Skin of body (tissue), 2 donors: Measurements from ENCODE around the gene SATB2. TPM values are rescaled to one million over a fixed set of nuclear protein-coding genes. Genes with fewer than 3 reads are reported as not detected.

ENCODE experiments used
- DNase-seq: peaks from one replicate; lab custom pipeline; 2025; lab: John Stamatoyannopoulos, UW
- total RNA-seq: library from RNA; depleted of rRNA; stranded (reverse); fragments of >200 nt; gene quantifications from one replicate; pipeline ENCODE4 v1.2.3, GENCODE V29; 2014

The SATB2 gene
- total RNA-seq, 1 donor from 2014 or later = 6.0 TPM

DNA sequence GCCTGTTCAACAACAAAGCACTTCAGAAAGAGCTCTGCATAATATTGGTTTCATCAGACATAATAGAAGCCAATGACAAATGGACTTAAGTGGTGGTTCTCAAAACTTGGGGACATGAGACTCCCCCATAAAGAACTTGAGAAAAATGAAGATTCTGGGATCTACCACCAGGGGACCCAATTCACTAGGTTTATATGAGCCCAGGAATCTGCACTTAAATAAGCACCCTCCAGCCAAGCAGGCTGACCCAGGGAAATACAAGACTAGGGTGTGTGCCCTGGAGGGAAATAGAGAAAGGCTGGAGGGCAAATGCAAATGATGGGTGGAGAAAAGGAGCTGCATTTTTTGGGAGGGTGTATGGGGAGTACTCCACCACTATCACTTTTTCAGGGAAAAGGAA, 52.5 kb downstream of the SATB2 start:
- no peak for DNase-seq

DNA sequence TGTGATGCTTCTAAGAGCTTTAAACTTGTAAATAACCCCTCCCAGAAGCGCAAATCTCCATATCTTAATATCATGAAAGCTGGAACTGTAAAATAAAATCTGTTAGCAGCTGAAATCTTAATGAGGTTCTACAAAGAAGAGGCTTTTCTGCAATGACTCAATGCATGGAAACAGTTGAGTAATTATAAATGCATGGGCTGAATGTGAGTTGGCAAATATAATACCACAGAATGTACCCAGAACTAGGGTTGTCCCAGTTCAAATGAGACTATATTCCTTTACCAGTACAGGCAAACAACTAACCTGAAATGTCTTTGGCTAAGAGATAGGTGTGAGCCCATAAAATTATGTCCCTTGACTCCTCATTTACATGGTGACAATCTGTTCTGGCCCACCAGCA, 52.9 kb downstream of the SATB2 start:
- DNase-seq = no peak

DNA sequence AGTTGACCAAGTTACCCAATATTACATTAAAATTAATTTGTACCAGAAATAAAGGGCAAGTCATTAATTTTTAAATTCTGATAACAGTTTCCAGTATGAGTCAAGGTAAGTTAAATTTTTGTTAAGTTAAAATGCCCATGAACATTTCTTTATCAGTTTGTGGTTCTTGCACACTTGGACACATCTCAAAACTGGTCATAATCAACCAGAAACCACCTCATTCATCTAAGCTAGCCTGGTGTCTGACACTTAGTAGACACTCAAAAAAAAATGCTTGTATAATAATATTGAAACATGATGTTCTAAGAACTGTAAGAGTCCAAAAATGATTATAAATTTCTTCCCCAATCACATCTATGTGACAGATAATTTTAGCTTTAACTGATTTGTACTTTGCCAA, 62.4 kb downstream of the SATB2 start:
- no peak for DNase-seq

DNA sequence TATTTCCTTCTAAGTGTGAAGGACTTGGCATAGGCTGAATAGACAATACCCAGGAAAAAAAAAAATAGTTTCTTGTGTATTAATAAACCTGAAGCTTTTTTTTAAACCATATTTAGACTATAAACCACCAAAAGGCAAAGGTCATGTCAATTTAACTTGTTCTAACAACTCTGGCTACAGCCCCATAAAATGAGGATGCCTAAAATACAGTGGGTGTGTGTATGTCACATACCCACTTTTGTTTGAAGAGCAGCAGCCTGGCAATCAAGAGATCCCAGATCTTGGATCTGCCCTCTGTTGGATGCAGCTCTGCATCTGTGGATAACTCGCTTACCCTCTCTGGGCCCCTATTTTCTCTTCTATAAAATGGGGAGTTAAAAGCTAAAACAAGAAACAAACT, 65.4 kb downstream of the SATB2 start:
- no peak for DNase-seq

DNA sequence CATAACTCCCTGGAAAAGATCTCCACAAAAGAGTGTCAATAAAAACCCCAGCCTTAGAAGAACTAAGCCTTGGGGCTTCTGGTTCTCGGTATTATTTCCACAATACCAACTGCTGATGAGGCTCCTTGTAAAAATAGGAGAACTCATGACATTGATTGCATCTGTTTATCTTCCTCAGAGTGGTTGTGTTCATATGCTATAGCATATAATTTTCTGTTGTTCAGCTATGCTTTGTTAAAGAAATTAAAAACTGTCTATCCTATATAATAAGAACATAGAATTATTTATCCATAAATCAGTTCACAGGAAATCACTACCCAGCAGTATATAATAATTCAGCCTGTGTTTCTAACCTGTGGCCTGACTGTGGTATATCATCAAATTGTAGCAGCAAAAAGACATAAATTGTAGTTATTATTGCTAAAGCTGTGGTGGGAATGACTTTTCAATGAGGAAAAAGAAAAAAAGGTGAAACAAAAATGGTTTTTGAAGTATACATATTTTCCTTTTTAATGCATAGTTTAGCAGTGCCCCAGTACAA, 68.9 kb downstream of the SATB2 start:
- no peak for DNase-seq

DNA sequence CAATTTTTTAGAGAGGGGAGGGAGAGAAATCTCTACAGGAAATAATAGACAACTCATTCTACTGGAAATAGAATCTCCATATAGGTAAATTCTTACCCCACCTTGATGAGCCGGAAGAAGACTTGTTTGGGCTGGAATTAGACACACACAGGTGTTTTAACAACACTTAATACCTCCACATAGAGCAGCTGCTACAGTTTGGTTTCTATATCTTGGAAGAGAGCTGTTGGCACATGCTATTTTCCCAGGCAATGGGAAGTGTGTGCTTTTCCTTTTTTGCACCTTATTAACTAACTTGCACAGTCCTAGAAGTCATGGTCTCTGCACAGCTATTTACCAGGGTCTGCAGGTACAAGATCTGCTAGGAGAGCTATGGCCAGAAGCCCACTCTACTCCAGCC, 73.7 kb downstream of the SATB2 start:
- no peak for DNase-seq

DNA sequence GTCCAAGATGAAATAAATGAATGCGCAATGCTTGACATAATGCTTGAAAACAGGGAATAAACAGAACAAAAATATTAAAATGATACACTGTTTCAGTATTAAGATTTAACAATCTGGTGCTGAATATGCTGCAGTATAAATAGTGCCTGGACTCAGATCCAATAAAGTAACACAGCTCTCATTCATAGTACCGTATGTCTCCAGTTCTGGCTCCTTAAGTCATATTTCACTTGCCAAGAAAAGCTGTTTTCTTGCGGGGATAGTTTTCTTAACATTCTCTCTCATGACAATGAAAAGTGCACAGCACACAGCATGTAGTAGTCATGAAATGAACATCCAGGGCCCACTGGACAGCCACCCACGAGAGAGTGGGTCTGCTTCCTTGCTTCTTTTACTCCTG, 74.7 kb downstream of the SATB2 start:
- no peak for DNase-seq

DNA sequence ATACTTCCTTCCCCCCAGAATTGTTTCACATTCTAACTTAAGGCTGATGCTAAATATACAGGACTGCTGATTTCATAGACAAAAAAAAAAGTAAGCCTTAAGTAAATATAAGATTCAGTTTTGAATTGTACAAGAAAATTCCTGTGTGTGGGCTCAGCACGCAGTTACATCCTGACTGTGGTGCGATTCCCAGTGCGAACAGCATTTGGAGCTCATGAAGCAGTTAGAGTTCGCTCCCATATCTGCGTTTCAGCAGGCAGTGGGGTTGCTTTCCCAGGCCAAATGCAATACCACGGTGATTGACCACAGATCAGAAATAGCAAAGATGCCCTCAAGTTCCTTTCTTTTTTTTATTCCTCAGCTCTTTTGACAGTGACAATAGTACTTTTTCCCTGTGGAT, 75.6 kb downstream of the SATB2 start:
- DNase-seq = no peak

DNA sequence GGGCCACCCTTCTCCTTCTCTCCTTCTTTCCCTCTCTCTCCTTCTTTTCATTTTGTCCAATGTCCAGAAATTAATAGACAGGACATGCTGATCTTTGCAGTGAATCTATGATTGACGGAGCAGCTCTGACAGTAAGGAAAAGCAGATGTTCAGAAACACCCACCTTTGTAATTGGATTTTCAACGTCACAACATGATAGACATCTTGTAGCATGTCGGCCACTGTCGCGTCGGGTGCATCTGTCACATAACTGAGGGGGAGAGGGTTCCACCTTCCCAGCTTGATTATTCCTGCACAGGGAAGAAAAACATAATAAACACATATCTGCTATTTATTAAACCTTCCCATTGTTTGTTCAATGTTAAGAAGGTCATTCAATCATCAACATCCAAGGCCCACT, 76.2 kb downstream of the SATB2 start:
- no peak for DNase-seq

DNA sequence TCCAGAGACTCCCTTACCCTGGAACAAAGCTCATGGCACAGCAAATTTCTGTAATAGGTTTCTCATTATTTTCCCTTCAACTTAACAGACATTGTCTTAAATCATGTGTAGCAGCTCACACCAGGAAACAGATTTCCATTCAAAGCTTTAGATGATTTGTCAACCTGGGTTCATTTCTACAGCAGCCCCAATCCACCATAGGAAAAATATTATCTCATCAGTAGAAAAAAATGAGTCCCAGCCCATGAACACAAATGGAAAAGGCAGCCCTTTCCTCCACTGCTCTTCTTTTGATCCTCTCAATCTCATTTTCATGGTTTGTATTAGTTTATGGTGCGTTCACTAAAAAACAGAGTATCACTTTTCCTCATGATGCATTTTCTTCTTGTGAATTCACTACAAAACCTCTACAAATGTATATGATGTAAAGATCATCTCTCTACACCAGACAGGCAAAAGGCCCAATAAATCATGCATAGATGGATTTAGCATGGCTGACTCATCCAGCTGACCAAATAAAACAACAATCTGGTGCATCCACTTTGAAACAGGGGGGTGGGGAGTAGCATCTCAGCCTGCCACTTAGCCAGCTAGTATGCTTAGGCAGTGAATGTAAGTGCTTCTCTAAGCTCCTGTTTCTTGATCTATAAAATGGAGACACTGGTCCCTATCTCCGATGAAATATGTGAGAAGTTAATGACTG, 78.6 kb downstream of the SATB2 start:
- no peak for DNase-seq

DNA sequence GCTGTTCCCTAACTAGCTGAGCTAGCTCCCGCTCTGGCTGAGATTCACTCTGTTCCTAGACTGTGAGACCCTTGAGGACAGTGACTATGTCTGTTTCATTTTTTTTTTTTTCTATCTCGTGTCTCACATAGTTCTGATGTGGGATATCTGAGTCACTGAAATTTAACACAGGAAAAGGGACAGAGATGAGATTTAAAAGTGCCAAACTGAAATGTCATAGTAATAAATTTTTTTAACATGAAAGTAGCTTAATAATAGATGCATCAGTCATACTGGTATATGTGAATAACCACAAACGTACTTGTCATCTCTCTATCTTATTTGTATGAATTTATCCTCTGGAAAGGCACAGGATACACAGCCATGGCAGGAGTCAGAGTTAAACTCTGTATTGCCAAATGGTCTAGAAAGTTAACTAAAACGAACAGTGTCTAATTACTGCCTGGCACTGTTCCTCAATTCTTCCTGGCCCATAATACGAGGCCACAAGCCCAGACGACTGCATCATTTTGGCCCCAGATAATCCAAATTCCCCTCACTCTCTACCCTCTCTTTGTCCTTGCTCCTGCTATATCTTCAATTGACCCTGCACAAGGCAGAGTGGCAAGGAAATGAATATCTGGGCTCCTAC, 87.5 kb downstream of the SATB2 start:
- no peak for DNase-seq

DNA sequence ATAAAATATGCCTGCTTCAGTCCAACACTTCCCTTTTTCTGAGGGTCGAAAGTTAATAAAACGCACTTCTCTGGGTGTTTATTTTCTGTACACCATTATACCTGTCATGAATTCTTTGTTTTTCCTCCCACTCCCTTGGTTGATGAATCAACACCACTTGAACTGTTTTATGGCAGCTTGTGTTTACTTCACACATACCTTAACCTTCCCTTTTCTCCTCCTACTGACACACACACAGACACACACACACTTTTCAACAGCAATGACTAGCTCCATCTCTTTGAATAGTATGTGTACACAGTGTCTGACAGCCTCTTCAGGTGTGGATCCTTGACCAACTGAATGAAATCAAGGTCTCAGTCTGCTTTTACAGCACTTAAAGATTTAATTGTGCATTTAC, 91.3 kb downstream of the SATB2 start:
- no peak for DNase-seq

DNA sequence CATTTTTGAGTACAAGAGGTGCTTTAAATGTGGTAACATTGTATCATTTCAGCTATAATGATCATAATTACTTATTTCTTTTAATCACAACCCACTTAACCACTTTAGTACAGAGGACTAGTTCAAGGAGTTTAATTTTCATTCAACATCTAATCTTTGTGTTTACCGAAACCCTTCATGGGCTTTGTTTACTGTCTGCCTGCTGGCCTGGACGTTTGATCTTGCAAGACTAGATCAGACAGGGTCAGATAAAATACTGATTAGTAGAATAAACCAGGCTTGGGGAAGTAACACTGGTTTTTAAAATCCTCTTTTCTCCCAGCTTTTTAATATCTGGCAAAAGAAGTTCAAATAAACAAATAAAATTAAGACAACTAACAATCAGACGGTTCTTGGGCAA, 93.6 kb downstream of the SATB2 start:
- no peak for DNase-seq

DNA sequence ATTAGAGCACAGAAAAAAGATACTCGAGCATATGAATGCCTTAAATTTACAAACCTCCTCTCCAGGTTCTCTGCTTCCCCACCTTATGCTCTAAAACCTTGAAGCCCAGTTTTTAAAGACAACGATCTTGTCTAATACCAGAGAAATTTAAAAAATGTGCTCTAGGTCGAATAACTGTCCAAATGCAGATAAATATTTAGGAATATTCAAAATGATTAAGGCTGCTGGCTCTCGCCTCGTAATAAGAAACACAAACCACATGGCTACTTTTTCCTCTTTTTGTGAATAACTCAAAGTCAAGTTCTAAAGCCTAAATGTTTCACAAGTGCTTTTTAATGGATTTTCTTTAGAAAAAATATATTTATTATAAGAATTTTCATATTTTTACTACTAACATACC, 101.3 kb downstream of the SATB2 start:
- no peak for DNase-seq

DNA sequence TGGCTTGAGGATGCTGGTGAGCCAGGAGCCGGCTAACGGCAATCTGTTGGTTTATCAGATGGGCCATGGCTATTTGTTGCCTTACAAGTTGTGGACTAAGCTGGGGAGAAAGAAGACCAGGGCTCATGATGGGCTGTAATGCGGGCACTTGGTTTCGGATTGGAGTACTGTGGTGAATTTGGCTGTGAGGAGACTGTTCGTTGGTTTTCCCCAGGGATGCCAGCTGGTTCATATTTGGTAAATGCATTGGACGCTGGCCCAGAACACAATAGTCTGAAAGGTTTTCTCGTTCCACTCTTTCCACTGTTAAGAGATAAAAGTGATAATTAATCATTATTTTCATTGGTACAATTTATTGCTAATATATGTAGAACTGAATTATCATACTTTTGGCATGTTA, 108.9 kb downstream of the SATB2 start:
- no peak for DNase-seq

DNA sequence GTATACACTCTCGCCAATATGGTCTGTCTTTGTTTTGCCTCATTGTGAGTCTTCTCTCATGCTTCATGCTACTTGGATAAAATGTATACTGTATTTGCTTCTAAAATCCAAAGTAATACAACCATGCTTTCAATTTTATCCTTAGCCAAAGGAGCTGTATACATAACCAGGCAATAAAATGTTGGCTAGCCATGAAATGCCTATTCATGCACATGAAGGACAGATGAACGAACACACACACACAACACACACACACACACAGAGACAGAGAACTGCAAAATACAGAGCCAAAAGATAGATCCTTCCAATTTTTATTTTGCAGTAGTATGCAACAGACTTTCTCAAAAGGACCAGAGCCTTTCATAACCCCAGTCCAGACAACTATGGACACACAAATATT, 113.7 kb downstream of the SATB2 start:
- no peak for DNase-seq

DNA sequence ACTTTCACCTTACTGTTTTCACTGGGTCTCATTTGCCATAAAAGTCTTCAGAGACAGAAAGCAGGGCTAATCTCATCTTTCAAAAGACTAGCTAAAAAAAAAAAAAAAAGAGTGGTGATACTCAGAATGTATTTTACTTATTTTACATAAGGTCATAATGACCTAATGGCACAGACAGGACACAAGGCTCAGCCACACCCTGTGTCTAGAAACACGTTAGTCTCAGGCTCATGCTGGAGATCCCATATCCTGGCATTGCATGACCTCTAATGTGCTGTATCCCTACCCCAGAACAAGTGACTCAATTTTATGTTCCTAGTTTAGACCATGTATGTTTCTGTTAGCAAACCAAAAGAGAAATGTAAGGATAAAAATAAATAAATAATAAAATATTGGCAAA, 115.4 kb downstream of the SATB2 start:
- DNase-seq = no peak

DNA sequence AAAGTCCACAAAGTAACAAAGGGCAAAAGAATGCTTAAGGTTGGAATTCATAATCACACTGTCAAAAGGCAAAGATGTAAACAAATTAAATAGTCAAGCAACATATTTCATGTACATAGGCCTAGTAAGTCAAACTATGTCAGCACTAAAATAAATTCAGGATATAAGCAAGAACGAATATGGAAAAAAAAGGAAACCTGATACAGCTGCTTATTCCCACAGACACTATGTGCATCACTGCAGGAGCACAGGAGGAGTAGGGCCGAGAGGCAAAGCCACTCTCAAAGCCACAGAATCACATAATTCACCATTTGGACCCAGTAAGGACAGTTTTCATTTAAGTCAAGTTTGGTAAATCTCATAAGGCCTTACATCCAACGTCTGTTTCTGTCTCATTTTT, 116.6 kb downstream of the SATB2 start:
- DNase-seq = no peak

DNA sequence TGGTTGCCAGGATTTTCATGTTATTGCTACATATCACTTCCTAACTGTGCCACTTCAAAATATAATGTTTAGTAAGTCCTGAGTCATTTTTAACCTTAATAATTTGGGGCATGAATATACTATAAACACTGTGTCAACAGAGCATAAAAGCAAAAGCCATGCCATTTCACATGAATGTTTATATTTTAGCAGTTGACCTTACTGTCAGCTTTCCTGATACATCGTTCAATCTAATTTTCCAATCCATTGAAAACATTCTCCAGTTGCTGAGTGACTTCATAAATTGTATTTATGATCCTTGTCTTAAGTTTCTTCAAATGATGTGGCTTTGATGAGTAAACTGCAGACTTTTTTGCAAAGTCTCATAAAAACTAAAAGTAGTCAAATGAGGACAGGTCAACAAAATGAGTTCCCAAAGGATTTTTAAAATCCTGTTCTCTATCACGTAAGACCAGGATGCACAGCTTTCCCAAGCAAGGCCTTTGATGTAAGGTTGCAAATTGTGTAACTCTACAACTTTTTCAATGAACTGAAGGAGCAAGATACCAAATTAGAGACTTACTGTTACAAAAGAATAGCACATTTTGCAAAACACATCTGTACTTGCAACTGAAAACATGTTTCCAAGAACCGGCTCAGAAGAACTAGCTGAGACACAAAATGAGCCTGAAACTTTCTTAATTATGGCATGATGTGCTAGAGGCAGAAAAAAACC, 117.7 kb downstream of the SATB2 start:
- peak; percentile 5 for DNase-seq

DNA sequence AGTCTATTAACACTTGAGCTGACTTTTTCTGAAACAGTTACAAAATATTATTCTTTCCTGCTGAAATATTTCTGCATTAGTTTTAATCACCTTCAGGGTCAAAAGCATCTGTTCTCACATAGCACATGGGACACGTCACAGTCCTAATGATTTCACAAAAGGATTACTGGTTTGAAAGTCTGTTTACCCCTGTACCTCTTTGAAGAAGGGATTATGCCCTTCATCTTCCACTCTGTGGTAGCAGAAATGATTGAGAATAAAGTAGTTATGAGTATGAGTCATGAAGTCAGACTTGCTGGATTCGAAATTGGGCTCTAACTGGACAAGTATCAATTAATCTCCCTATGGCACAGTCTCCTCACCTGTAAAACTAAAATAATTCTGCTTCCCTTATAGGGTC, 121.2 kb downstream of the SATB2 start:
- no peak for DNase-seq

DNA sequence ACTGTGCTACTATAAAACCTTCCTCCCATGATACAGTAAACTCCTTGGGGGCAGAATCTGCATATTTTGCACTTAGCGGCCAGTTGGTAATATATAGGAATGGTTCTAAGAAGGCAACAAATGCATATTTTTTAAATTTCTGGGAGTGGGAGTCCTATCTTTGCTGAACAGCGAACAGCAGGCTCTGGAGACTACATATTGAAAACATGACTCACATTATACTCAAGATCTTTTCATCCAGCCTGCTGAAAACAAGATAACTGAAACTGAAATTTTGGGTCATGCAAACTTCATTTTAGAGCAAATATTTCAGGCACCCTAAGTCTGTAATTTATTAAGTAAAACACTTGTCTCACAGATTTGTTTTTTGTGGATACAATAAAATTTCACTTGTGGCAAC, 122.2 kb downstream of the SATB2 start:
- no peak for DNase-seq

DNA sequence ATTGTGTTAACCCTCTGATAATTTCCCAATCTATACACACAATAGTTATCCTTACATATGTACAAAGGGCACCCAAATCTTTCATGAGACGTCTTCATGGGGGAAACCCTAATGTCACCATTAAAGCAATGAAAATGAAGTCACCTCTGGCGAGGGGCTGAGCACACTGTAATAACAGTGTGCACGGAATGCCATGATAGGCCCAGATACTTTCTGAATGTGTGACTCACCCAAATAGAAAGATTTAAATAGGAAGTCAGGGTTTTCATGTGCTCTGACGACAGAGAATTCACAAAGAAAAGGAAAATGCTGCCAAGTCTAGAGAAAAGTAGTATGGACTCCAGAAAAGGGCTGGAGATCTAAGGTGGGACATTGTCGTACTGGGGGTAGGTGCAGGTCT, 128.3 kb downstream of the SATB2 start:
- no peak for DNase-seq

DNA sequence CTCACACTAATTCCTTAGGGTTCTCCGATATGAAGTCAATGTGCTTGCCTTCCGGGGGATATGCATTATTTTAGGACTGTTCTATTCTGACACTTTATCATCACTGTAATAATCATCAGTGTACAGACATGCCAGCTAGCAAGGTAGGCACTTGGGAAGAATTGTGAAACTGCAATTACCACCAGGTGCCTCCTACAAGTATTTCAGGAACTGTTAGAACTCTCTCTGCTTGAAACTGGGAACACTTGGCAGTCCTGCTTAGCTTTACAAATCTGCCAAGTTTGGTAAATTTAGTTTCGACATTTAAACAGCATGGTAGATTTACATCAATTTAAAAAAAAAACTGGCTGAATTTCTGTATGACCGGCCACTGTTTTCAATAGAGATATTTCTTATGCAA, 128.7 kb downstream of the SATB2 start:
- no peak for DNase-seq
